HL-60 (cell line): Measurements from ENCODE around the gene ARMS2.

ENCODE experiments used
- DNase-seq, 2 experiments: peaks; one replicate each; pipeline ENCODE4 v3.0.0-alpha.2; 2010 to 2020; ENCODE audit warnings: low read depth in 1 of 2, low spot score in 1 of 2
- H3K27ac ChIP-seq: fragments of 250-450 bp; sonication (Bioruptor Pico); replicated peaks from 2 replicates; pipeline ENCODE4 v1.5.1; 2020; ENCODE audit warnings: mild to moderate bottlenecking, moderate library complexity
- H3K27me3 ChIP-seq: fragments of 250-450 bp; sonication (Bioruptor Pico); 2 replicates; pipeline ENCODE4 v1.5.1; 2021; ENCODE audit warnings: mild to moderate bottlenecking, moderate library complexity; ENCODE audit not compliant: insufficient read depth, poor library complexity, severe bottlenecking
- H3K4me3 ChIP-seq: replicated peaks from 2 replicates; pipeline ENCODE4 v1.5.1; 2011; ENCODE audit warnings: mild to moderate bottlenecking, control low read depth, low read length; ENCODE audit not compliant: insufficient read depth
- GABPA ChIP-seq: IDR thresholded peaks from 2 replicates; pipeline ENCODE4 v1.6.1; 2012; ENCODE audit warnings: low read depth
- POLR2AphosphoS5 ChIP-seq: IDR thresholded peaks from 2 replicates; pipeline ENCODE4 v1.6.1; 2012; ENCODE audit warnings: low read depth
- SPI1 ChIP-seq: IDR thresholded peaks from 2 replicates; pipeline ENCODE4 v1.6.1; 2012; ENCODE audit warnings: low read depth, mild to moderate bottlenecking, borderline replicate concordance
- TF ChIP-seq, protein P1 (sequence below): IDR thresholded peaks from one replicate; pipeline ENCODE4 v1.5.1; 2011; ENCODE audit warnings: low read length, control low read depth, inconsistent platforms; ENCODE audit not compliant: insufficient read depth
- TF ChIP-seq, protein P2 (sequence below): IDR thresholded peaks from 2 replicates; pipeline ENCODE4 v1.6.1; 2012; ENCODE audit warnings: low read depth; ENCODE audit not compliant: insufficient replicate concordance

ARMS2 gene

DNA sequence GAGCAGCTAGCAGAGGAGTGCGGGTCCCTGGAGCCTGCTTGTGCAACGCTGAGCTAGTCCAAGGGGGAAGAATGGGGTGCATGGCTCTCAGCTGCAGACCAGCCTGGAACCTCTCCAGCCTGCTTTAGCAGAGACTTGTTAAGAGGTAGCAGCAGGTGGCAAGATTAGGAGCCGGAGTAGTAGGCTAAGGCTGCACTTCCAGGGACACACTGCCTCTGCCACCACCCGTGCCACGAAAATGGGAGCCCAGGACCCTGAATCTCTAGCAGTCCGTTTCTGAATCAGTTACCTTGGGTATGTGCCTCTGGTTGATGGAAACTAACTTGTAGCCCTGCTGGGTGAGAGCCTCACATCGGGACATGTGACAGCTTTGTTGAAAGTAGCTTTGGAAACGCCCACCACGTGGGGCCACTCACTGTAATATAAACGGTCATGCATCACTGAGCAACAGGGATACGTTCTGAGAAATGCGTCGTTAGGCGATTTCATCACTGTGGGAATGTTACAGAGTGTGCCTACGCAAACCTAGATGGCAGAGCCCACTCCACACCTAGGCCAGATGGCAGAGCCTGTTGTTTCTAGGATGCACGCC lies 32.8 kb downstream of the ARMS2 start:
- H3K4me3 ChIP-seq, result no peak overlapping the region
- H3K27ac ChIP-seq, result no peak overlapping the region
- TF ChIP-seq POLR2AphosphoS5, result no peak
- TF ChIP-seq, protein P1, sequence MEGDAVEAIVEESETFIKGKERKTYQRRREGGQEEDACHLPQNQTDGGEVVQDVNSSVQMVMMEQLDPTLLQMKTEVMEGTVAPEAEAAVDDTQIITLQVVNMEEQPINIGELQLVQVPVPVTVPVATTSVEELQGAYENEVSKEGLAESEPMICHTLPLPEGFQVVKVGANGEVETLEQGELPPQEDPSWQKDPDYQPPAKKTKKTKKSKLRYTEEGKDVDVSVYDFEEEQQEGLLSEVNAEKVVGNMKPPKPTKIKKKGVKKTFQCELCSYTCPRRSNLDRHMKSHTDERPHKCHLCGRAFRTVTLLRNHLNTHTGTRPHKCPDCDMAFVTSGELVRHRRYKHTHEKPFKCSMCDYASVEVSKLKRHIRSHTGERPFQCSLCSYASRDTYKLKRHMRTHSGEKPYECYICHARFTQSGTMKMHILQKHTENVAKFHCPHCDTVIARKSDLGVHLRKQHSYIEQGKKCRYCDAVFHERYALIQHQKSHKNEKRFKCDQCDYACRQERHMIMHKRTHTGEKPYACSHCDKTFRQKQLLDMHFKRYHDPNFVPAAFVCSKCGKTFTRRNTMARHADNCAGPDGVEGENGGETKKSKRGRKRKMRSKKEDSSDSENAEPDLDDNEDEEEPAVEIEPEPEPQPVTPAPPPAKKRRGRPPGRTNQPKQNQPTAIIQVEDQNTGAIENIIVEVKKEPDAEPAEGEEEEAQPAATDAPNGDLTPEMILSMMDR, result no peak
- TF ChIP-seq, protein P2, sequence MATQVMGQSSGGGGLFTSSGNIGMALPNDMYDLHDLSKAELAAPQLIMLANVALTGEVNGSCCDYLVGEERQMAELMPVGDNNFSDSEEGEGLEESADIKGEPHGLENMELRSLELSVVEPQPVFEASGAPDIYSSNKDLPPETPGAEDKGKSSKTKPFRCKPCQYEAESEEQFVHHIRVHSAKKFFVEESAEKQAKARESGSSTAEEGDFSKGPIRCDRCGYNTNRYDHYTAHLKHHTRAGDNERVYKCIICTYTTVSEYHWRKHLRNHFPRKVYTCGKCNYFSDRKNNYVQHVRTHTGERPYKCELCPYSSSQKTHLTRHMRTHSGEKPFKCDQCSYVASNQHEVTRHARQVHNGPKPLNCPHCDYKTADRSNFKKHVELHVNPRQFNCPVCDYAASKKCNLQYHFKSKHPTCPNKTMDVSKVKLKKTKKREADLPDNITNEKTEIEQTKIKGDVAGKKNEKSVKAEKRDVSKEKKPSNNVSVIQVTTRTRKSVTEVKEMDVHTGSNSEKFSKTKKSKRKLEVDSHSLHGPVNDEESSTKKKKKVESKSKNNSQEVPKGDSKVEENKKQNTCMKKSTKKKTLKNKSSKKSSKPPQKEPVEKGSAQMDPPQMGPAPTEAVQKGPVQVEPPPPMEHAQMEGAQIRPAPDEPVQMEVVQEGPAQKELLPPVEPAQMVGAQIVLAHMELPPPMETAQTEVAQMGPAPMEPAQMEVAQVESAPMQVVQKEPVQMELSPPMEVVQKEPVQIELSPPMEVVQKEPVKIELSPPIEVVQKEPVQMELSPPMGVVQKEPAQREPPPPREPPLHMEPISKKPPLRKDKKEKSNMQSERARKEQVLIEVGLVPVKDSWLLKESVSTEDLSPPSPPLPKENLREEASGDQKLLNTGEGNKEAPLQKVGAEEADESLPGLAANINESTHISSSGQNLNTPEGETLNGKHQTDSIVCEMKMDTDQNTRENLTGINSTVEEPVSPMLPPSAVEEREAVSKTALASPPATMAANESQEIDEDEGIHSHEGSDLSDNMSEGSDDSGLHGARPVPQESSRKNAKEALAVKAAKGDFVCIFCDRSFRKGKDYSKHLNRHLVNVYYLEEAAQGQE, result no peak
- TF ChIP-seq GABPA, result no peak
- TF ChIP-seq SPI1, result no peak
- no peak for DNase-seq
- no peaks in the 10 kb centered on the region for H3K27me3 ChIP-seq

DNA sequence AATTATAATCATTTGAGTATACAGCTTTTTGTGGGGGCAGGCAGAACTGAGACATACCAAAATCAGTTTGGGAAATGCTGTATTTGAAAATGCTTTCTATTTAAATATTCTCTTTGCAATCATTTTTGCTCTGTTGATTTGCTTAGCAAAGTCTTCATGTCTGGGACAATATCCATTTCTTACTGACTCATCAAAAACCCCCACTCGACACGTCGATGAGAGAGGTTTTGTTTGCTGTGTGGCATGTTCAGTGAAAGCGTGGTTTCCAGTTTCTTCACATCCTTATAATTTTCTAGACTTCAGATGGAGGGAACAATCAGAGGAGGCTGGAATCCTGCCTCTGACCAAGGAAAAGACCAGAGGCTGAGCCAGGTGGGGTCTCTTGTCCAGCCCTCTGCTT lies 35.8 kb downstream of the ARMS2 start:
- no peak for DNase-seq

DNA sequence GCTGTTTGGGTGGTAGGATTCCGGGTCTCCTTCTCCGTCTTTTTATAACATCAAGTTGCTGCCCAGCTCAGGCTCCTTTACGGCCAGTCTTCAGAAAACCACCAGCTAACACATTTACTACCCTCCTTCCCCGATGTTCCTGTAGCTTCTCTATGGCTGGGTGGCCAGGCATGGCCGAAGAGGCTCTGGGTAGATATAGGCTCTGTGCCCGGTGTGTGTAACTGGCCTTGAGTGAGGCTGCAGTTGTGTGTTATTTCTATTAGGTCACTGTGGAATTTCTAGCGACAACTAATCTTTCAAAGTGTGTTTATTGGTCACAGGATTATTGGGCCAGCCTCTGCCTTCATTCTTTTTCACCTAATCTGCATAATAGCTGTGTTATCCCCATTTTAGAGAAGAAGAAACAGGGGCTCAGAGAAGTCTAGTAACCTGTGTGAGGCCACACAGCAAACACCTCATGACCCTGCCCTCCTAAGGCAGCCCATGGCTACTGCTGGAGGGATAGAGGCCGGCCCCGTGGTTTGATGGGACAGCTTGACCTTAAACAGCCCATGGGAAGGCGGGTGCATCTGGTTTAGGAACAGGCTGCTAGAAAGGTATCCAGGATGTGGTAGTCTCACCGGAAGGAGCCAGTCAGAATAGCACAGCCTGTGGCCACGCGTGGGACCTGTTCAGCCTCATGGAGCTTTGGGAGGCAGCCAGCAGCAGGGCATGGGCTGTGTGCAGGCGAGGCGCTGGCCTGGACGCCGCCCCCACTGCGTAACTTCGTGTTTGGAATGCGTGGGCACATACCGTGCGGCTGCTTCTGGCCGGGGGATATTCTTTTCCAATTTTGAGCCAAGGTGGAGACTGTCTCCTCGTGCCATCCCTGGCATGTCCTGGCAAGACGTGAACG lies 36.6 kb downstream of the ARMS2 start:
- TF ChIP-seq SPI1 (no peak), GABPA (no peak), POLR2AphosphoS5 (no peak)
- TF ChIP-seq, protein P1, result no peak
- TF ChIP-seq, protein P2, result no peak
- no peak overlapping the region for H3K27ac ChIP-seq
- no peak overlapping the region for H3K4me3 ChIP-seq
- no peaks in the 10 kb centered on the region for H3K27me3 ChIP-seq
- no peak for DNase-seq

More for the DNA sequence above, 35.8 kb downstream of the ARMS2 start:
- Histone ChIP-seq H3K27me3 (no peaks in the 10 kb centered on the region), H3K27ac (no peak overlapping the region), H3K4me3 (no peak overlapping the region)
- TF ChIP-seq POLR2AphosphoS5 (no peak), GABPA (no peak), SPI1 (no peak)
- TF ChIP-seq, protein P2, result no peak
- TF ChIP-seq, protein P1, result no peak
